HUES6 (cell line): ENCODE data around the gene CDH5.
"Not testable (repeated sequence)": the region's sequence is repeated elsewhere in the genome, so short reads cannot be mapped to it uniquely, and the experiment has no call there.

Experiments
- H3K27ac ChIP-seq: 2 replicates; pipeline ENCODE4 v1.7.0; 2013; ENCODE audit warnings: low read depth, mild to moderate bottlenecking, low read length, inconsistent platforms
- H3K27me3 ChIP-seq: 2 replicates; pipeline ENCODE4 v1.6.1; 2013; ENCODE audit warnings: low read length; ENCODE audit not compliant: control insufficient read depth, insufficient read depth
- H3K36me3 ChIP-seq: 2 replicates; pipeline ENCODE4 v1.6.1; 2013; ENCODE audit warnings: low read length; ENCODE audit not compliant: control insufficient read depth, insufficient read depth
- H3K4me1 ChIP-seq: 2 replicates; pipeline ENCODE4 v1.6.1; 2013; ENCODE audit warnings: low read length; ENCODE audit not compliant: control insufficient read depth, insufficient read depth
- H3K4me3 ChIP-seq: 2 replicates; pipeline ENCODE4 v1.5.1; 2013; ENCODE audit warnings: low read depth, low read length
- H3K9ac ChIP-seq: one replicate; pipeline ENCODE4 v1.6.1; 2013; ENCODE audit warnings: mild to moderate bottlenecking, low read length
- H3K9me3 ChIP-seq: 2 replicates; pipeline ENCODE4 v1.6.1; 2013; ENCODE audit warnings: low read depth, low read length; ENCODE audit not compliant: control insufficient read depth, insufficient read depth

CDH5 gene

DNA sequence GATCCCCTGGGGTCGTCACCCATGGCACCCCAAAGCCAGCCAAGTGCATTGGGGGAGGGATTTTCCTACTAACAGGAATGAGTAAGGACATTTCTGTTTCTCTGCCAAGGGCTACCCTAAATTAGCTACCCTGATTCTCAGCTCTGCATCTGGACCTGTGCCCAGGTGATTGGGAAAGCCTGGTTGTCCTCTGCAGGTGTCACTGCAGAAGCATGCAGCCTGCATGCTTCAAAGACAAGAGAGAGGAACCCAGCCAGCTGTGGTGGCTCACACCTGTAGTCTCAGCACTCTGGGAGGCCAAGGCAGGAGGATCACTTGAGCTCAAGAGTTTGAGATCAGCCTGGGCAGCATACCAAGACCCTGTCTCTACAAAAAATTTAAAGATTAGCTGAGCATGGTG lies 80.2 kb downstream of the CDH5 start:
- Histone ChIP-seq H3K4me3 (no peak overlapping the region), H3K27ac (no peak overlapping the region), H3K4me1 (no peaks in the 10 kb centered on the region), H3K36me3 (no peaks in the 10 kb centered on the region), H3K27me3 (0 out of 2 replicates have a peak, but pooled peaks cover 4% of the 10 kb centered on the region), H3K9me3 (no peaks in the 10 kb centered on the region), H3K9ac (no peak overlapping the region)

DNA sequence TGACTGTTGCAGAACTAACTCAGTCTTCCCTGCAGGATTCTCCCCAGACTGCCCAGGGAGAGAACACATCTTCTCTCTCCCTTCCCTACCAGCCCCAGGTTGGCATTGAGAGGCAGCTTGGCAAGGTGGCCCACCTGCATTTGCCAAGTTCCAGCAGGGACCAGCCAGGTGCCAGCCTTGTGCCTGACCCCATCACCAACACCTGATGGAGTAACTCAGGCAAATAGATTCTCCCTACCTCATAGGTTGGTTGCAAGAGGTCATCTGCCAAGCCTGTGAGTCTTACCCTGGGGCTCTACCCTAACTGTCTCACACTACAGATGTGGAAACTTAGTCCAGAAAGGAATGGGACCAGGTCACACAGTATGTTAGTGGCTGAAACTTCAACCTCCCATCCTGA lies 81.0 kb downstream of the CDH5 start:
- no peak overlapping the region for H3K9ac ChIP-seq
- no peaks in the 10 kb centered on the region for H3K9me3 ChIP-seq
- H3K36me3 ChIP-seq = no peaks in the 10 kb centered on the region
- H3K4me1 ChIP-seq = no peaks in the 10 kb centered on the region
- H3K27ac ChIP-seq = no peak overlapping the region
- H3K4me3 ChIP-seq = no peak overlapping the region
- 0 out of 2 replicates have a peak, but pooled peaks cover 4% of the 10 kb centered on the region for H3K27me3 ChIP-seq

DNA sequence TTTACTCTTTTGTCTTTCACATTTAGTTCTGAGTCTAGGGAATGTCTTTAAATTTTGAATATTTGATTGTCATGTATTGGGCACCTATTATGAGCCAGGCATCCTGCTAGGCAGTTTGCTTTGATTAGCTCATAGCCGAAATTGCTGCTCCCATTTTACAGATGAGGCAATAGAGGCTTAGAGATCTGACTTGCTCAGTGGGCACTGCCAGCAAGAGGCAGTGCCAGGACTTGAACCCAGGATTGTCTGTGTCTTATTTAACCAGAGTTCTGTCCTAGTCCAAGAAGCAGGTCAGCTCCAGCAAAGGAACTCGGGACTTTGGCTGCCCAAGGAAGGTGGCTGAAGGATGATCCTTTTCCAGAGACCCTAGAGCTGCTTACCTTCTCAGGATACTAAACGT lies 85.1 kb downstream of the CDH5 start:
- H3K9me3 ChIP-seq = no peaks in the 10 kb centered on the region
- 0 out of 2 replicates have a peak, but pooled peaks cover under 1% of the 10 kb centered on the region for H3K27me3 ChIP-seq
- H3K4me3 ChIP-seq = no peak overlapping the region
- H3K4me1 ChIP-seq = no peaks in the 10 kb centered on the region
- no peak overlapping the region for H3K9ac ChIP-seq
- H3K36me3 ChIP-seq = no peaks in the 10 kb centered on the region
- no peak overlapping the region for H3K27ac ChIP-seq

DNA sequence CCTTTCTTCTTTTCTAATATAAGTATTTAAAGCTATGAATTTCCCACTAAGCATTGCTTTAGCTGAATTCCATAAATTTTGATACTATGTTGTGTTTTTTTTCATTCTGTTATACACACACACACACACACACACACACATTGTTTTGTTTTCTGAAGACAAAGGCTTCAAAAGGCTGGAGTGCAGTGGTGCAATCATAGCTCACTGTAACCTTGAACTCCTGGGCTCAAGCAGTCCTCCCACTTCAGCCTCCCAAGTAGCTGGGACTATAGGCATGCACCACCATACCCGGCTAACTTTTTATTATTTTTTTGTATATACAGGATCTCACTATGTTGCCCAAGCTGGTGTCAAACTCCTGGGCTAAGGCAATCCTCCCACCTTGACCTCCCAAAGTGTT lies 86.7 kb downstream of the CDH5 start:
- not testable (repeated sequence) for H3K27me3 ChIP-seq, H3K4me3 ChIP-seq, H3K36me3 ChIP-seq

More for the DNA sequence above, 86.7 kb downstream of the CDH5 start:
- not testable (repeated sequence) for H3K4me1 ChIP-seq, H3K9ac ChIP-seq, H3K27ac ChIP-seq, H3K9me3 ChIP-seq
